ENCODE data around the gene ARFGAP2.
"Not testable (repeated sequence)": the region's sequence is repeated elsewhere in the genome, so short reads cannot be mapped to it uniquely, and the experiment has no call there.

ARFGAP2 gene

GRCh38 chr11:47176328-47177228, at the start of gene ARFGAP2:
TSS of gene ARFGAP2 (minus strand) at chr11:47176879. CDS start at chr11:47176853, 26 bp downstream.
- Histone ChIP-seq H3K27ac (ENCODE audit: low read depth, low read length) (peak within 1 kb of the TSS; percentile 90), H3K4me1 (ENCODE audit: control insufficient read depth, insufficient read depth, low read length) (no peaks in the 10 kb centered on the region), H3K4me3 (ENCODE audit: low read depth, low read length) (peak within 1 kb of the TSS; percentile 95), H3K9me3 (ENCODE audit: control insufficient read depth, insufficient read depth, low read length) (no peaks in the 10 kb centered on the region), H3K27me3 (ENCODE audit: control insufficient read depth, insufficient read depth, low read length) (no peaks in the 10 kb centered on the region), H3K36me3 (ENCODE audit: control insufficient read depth, insufficient read depth, low read length) (peaks cover 59% of the 10 kb centered on the region), H3K9ac (ENCODE audit: low read depth, low read length) (peak within 1 kb of the TSS; percentile 97)

- no peaks in the 10 kb centered on the region for H3K27me3 ChIP-seq (ENCODE audit: control insufficient read depth, insufficient read depth, low read length)
- H3K4me3 ChIP-seq (ENCODE audit: low read depth, low read length), result no peak overlapping the region
- no peak overlapping the region for H3K27ac ChIP-seq (ENCODE audit: low read depth, low read length)
- no peak overlapping the region for H3K9ac ChIP-seq (ENCODE audit: low read depth, low read length)
- H3K4me1 ChIP-seq (ENCODE audit: control insufficient read depth, insufficient read depth, low read length), result no peaks in the 10 kb centered on the region
- peaks cover 58% of the 10 kb centered on the region for H3K36me3 ChIP-seq (ENCODE audit: control insufficient read depth, insufficient read depth, low read length)
- no peaks in the 10 kb centered on the region for H3K9me3 ChIP-seq (ENCODE audit: control insufficient read depth, insufficient read depth, low read length)
These were observed 49.1 kb upstream of the ARFGAP2 start for GRCh38 chr11:47225552-47226400.

GRCh38 chr11:47222696-47223095, 46.0 kb upstream of the ARFGAP2 start:
- Histone ChIP-seq H3K27ac (ENCODE audit: low read depth, low read length) (no peak overlapping the region), H3K9me3 (ENCODE audit: control insufficient read depth, insufficient read depth, low read length) (no peaks in the 10 kb centered on the region), H3K4me1 (ENCODE audit: control insufficient read depth, insufficient read depth, low read length) (no peaks in the 10 kb centered on the region), H3K27me3 (ENCODE audit: control insufficient read depth, insufficient read depth, low read length) (no peaks in the 10 kb centered on the region), H3K36me3 (ENCODE audit: control insufficient read depth, insufficient read depth, low read length) (peaks cover 59% of the 10 kb centered on the region), H3K4me3 (ENCODE audit: low read depth, low read length) (no peak overlapping the region), H3K9ac (ENCODE audit: low read depth, low read length) (no peak overlapping the region)

GRCh38 chr11:47220401-47220821, 43.7 kb upstream of the ARFGAP2 start:
- Histone ChIP-seq H3K4me1 (ENCODE audit: control insufficient read depth, insufficient read depth, low read length) (peaks cover 12% of the 10 kb centered on the region), H3K27me3 (ENCODE audit: control insufficient read depth, insufficient read depth, low read length) (no peaks in the 10 kb centered on the region), H3K9me3 (ENCODE audit: control insufficient read depth, insufficient read depth, low read length) (no peaks in the 10 kb centered on the region), H3K27ac (ENCODE audit: low read depth, low read length) (no peak overlapping the region), H3K36me3 (ENCODE audit: control insufficient read depth, insufficient read depth, low read length) (peaks cover 40% of the 10 kb centered on the region), H3K9ac (ENCODE audit: low read depth, low read length) (no peak overlapping the region), H3K4me3 (ENCODE audit: low read depth, low read length) (no peak overlapping the region)

- Histone ChIP-seq H3K9ac (ENCODE audit: low read depth, low read length) (0 out of 2 replicates have a peak overlapping the region, but pooled peaks have one; percentile 96), H3K9me3 (ENCODE audit: control insufficient read depth, insufficient read depth, low read length) (no peaks in the 10 kb centered on the region), H3K36me3 (ENCODE audit: control insufficient read depth, insufficient read depth, low read length) (peaks cover 17% of the 10 kb centered on the region), H3K4me3 (ENCODE audit: low read depth, low read length) (peak overlapping the region; percentile 65), H3K4me1 (ENCODE audit: control insufficient read depth, insufficient read depth, low read length) (peaks cover 12% of the 10 kb centered on the region), H3K27me3 (ENCODE audit: control insufficient read depth, insufficient read depth, low read length) (no peaks in the 10 kb centered on the region), H3K27ac (ENCODE audit: low read depth, low read length) (no peak overlapping the region)
These were observed 39.6 kb upstream of the ARFGAP2 start for GRCh38 chr11:47216121-47216798.

GRCh38 chr11:47215366-47215910, 38.8 kb upstream of the ARFGAP2 start:
- H3K9ac ChIP-seq (ENCODE audit: low read depth, low read length), result peak overlapping the region; percentile 96
- peaks cover 12% of the 10 kb centered on the region for H3K4me1 ChIP-seq (ENCODE audit: control insufficient read depth, insufficient read depth, low read length)
- peaks cover 15% of the 10 kb centered on the region for H3K36me3 ChIP-seq (ENCODE audit: control insufficient read depth, insufficient read depth, low read length)
- peak overlapping the region; percentile 65 for H3K4me3 ChIP-seq (ENCODE audit: low read depth, low read length)
- H3K27me3 ChIP-seq (ENCODE audit: control insufficient read depth, insufficient read depth, low read length), result no peaks in the 10 kb centered on the region
- H3K9me3 ChIP-seq (ENCODE audit: control insufficient read depth, insufficient read depth, low read length), result no peaks in the 10 kb centered on the region
- H3K27ac ChIP-seq (ENCODE audit: low read depth, low read length), result peak overlapping the region; percentile 94

GRCh38 chr11:47213950-47214565, 37.4 kb upstream of the ARFGAP2 start:
- no peaks in the 10 kb centered on the region for H3K27me3 ChIP-seq (ENCODE audit: control insufficient read depth, insufficient read depth, low read length)
- H3K4me1 ChIP-seq (ENCODE audit: control insufficient read depth, insufficient read depth, low read length), result peaks cover 12% of the 10 kb centered on the region
- H3K36me3 ChIP-seq (ENCODE audit: control insufficient read depth, insufficient read depth, low read length), result peaks cover 5% of the 10 kb centered on the region
- H3K9me3 ChIP-seq (ENCODE audit: control insufficient read depth, insufficient read depth, low read length), result no peaks in the 10 kb centered on the region
- no peak overlapping the region for H3K27ac ChIP-seq (ENCODE audit: low read depth, low read length)
- no peak overlapping the region for H3K9ac ChIP-seq (ENCODE audit: low read depth, low read length)
- no peak overlapping the region for H3K4me3 ChIP-seq (ENCODE audit: low read depth, low read length)

GRCh38 chr11:47212938-47213337, 36.3 kb upstream of the ARFGAP2 start:
- H3K27ac ChIP-seq (ENCODE audit: low read depth, low read length), result no peak overlapping the region
- H3K36me3 ChIP-seq (ENCODE audit: control insufficient read depth, insufficient read depth, low read length), result peaks cover 2% of the 10 kb centered on the region; the same call in 1 of the 2 replicates
- H3K9ac ChIP-seq (ENCODE audit: low read depth, low read length), result no peak overlapping the region
- no peaks in the 10 kb centered on the region for H3K27me3 ChIP-seq (ENCODE audit: control insufficient read depth, insufficient read depth, low read length)
- peaks cover 12% of the 10 kb centered on the region for H3K4me1 ChIP-seq (ENCODE audit: control insufficient read depth, insufficient read depth, low read length)
- no peaks in the 10 kb centered on the region for H3K9me3 ChIP-seq (ENCODE audit: control insufficient read depth, insufficient read depth, low read length)
- H3K4me3 ChIP-seq (ENCODE audit: low read depth, low read length), result no peak overlapping the region

- Histone ChIP-seq H3K27me3 (ENCODE audit: control insufficient read depth, insufficient read depth, low read length) (no peaks in the 10 kb centered on the region), H3K4me1 (ENCODE audit: control insufficient read depth, insufficient read depth, low read length) (peaks cover 9% of the 10 kb centered on the region), H3K9ac (ENCODE audit: low read depth, low read length) (no peak overlapping the region), H3K4me3 (ENCODE audit: low read depth, low read length) (no peak overlapping the region), H3K27ac (ENCODE audit: low read depth, low read length) (no peak overlapping the region), H3K36me3 (ENCODE audit: control insufficient read depth, insufficient read depth, low read length) (no peaks in the 10 kb centered on the region), H3K9me3 (ENCODE audit: control insufficient read depth, insufficient read depth, low read length) (no peaks in the 10 kb centered on the region)
These were observed 31.9 kb upstream of the ARFGAP2 start for GRCh38 chr11:47208628-47209027.

GRCh38 chr11:47208008-47208552, 31.4 kb upstream of the ARFGAP2 start:
- H3K36me3 ChIP-seq (ENCODE audit: control insufficient read depth, insufficient read depth, low read length); H3K27me3 ChIP-seq (ENCODE audit: control insufficient read depth, insufficient read depth, low read length); H3K4me3 ChIP-seq (ENCODE audit: low read depth, low read length); H3K4me1 ChIP-seq (ENCODE audit: control insufficient read depth, insufficient read depth, low read length); H3K9me3 ChIP-seq (ENCODE audit: control insufficient read depth, insufficient read depth, low read length); H3K27ac ChIP-seq (ENCODE audit: low read depth, low read length); H3K9ac ChIP-seq (ENCODE audit: low read depth, low read length): not testable (repeated sequence)
